Activated T-helper 1 cell treated with Interleukin-2 at 50 U/mL for 16 hours (primary cell): ENCODE results near the gene RASGRF2.

Experiments
- DNase-seq: peaks from one replicate; pipeline ENCODE4 v3.0.0-alpha.2; 2020; ENCODE audit warnings: low read depth

Gene RASGRF2

GRCh38 chr5:81171769-81172168 lies 211.6 kb downstream of the RASGRF2 start:
- no peak for DNase-seq

DNA sequence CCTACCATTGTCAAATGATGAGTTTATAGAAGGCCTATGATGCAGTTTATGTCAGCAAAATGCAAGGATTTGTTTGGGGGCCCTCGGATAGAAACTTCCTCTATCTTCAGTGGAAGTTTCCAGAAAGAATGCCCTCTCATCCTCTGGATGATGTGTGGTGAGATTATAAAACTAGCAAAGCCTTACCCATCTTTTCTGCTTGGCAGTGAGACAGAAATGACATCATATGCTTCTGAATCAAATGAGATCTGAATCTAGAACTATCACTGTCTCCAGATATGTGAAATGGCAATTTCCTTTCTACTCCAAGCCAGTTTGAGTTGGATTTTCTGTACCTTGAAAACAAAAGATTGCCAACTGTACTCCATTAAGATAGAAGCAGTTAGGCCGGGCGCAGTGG lies 212.5 kb downstream of the RASGRF2 start:
- no peak for DNase-seq

- DNase-seq = no peak
These were observed 216.9 kb downstream of the RASGRF2 start for GRCh38 chr5:81177061-81177460.

DNA sequence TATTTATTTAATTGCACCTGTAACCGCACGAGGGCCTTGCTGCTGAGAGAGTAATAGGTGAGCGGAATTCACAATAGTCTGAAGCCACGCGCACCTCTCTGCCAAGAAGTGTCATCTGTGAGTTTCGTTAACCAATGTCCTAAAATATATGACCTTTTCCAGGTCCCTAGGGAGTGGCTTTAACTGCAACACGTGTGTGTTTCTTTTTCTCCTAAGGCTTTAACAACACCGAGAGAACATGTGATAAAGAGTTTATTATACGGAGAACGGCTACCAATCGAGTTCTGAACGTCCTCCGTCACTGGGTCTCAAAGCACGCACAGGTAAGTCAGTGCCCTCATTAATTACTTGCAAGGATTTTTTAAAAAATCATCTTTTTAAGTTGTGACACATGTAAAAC lies 219.8 kb downstream of the RASGRF2 start:
- no peak for DNase-seq

GRCh38 chr5:81180780-81181460 lies 220.8 kb downstream of the RASGRF2 start:
- DNase-seq = no peak

GRCh38 chr5:81181576-81182316 lies 221.6 kb downstream of the RASGRF2 start:
- DNase-seq = no peak

- no peak for DNase-seq
These were observed 222.5 kb downstream of the RASGRF2 start for GRCh38 chr5:81182396-81183390.

- DNase-seq = no peak
These were observed 223.9 kb downstream of the RASGRF2 start for GRCh38 chr5:81183811-81184748.

GRCh38 chr5:81184749-81185110 lies 224.6 kb downstream of the RASGRF2 start:
- DNase-seq = no peak

GRCh38 chr5:81187885-81188284 lies 227.7 kb downstream of the RASGRF2 start:
- DNase-seq = no peak

DNA sequence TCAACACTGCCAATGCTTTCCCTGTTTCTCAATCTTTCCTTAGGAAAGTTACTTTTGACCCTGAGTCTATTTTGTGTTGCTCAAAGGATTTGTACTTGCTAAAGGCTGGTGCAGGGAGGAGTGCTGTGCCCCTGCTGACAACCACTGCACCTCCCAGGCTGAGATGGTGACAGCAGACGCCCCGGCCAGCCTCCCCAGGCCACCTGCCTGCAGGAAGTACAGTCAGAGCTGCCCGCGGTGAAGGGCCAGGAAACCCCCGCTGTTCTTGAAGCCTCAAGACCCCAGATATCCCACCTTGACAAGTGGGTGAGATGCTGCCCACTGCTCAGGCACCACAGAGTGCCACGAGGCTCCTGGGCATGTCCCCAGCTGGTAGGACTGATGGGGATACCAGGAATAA lies 228.8 kb downstream of the RASGRF2 start:
- DNase-seq = no peak

DNA sequence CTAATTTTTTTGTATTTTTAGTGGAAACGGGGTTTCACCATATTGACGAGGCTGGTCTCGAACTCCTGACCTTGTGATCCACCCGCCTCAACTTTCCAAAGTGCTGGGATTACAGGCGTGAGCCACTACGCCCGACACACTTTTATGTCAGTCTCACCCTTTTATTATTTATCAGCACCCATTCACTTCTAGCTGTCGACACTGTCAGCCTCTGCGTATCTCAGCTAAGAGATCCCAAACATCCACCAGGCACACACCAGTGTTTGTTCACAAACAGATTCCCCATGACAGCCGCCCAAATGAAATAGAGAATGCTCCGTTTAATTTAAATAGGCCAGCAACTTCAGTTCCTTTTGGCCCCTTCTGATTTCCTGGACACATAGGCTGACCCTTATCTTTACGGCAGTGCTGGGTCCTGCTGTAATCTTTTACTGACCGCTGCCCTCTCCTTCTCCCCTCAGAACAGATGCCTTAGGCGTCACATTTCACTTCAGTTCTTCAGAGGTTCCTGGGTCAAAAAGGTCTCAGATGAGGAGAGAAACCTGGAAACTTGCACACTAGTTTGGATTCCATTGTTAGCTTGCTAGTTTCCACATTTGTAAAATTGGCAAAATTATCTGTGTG lies 229.8 kb downstream of the RASGRF2 start:
- DNase-seq = no peak

DNA sequence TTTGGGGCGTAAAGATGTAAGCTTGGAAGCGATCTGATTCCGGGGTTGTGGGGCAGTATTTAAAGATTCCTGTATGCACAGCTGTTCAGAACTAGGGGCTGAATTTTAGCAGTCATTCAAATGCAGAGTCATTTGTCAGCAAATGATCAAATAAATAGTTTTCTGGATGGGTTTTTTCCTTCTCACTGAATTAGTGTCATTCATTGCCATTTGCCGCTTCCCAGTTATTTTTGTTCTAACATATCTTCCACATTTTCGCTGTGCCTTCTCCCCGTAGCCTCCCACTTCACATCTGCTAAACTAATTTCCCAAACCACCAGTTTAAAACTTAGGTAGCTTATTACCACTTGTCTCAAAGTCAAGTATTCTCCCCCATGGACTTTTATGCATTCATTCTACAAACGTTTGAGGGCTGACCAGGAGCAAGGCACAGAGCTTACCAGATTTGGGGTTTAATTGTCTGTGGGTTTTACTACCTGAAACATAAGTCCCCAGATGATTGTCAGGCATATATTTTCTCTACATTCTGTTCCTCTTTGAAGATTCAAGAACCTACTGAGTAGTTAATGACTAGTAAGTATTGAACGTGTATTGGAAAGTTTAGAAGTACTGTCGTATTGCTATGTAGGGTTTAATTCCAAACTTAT lies 231.7 kb downstream of the RASGRF2 start:
- no peak for DNase-seq

DNA sequence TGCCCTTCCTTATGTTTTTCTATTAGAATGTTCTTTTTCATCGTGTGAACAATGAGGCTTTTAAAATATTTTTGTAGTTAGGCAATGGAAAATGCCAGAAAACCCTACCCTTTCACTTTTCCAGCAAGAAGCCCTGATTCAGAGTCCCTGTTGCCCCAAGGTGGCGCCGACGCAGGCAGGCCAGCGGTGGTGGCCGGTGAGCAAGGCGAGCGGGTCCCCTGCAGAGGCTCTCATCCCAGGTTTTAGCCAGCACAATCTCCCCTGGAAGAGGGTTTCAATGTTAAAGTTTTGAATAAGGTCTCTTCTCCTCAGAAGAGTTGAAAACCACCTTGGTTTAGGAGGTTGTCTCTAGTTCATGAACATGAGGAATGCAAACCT lies 232.2 kb downstream of the RASGRF2 start:
- no peak for DNase-seq

DNA sequence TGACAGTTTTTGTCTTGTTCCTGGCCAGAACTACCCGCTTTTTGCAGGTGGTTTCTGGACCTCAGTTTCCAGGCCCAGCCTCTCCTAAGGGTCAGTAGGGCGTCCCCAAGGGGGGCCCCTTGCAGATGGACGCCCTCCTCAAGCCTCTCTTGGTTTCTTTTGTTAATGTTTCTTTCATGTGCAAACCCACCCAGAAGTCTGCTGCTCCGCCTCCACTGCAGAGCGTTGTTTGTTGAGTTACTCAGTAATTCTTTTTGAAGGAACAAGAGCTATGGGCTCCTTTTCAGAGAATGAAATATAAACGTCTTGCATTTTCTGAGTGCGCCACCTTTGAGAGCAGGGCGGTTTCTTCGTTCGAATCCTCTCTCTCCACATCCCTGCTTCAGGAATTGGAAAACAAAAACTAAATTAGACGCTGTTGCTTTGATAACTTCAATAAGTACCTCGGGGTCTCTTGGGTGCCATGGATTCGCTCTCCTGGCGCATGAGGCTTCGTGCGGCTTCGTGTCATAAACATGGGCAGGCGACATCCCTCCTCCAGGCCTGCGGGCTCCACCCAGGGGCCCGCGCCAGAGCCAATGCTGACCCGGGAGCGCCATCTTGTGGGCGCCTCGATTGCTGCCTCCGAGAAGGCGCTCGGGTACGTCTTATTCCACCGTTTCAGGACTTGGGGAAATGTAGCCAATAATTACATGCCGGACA lies 234.6 kb downstream of the RASGRF2 start:
- peak; percentile 69 for DNase-seq

DNA sequence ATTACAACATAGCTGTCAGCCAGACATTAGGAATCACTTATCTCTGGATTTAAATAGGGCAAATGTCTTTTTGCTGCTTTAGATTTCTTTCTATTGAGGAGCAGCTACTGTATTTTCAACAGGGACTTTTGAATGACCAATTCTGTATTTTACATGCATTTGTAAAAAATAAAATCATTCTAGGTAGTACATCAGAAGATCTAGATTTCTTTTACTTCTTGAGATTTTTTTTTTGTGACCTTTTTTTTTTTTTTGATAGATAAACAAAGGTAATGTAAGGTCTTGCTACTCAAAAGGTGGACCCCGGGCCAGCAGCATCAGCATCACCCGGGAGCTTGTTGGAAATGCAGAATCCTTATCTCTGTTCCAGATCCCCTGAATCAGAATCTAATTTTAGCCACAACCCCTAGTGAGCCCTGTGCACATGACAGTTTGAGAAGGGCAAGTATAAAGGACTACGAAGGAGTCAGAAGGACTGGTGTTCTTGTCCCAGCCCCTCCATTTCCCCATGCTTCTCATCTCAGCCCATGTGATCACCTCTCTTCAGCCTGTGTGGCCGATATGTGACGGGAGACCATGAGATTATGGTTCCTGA lies 235.3 kb downstream of the RASGRF2 start:
- DNase-seq = no peak

DNA sequence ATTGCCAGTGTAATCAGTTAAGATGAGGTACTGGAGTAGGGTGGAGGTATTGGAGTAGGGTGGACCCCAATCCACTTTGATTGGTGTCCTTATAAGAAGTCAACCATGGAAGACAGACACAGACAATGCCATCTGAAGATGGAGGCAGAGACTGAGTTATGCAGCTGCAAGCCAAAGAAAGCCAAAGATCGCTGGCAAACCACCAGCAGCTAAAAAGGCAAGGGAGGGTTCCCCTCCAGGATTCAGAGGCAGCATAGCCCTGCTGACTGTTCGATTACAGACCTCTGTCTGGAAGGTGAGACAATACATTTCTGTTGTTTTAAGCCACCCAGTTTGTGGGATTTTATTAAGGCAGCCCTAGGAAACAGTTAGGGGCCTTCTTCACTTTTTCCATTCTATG lies 242.5 kb downstream of the RASGRF2 start:
- DNase-seq = no peak

DNA sequence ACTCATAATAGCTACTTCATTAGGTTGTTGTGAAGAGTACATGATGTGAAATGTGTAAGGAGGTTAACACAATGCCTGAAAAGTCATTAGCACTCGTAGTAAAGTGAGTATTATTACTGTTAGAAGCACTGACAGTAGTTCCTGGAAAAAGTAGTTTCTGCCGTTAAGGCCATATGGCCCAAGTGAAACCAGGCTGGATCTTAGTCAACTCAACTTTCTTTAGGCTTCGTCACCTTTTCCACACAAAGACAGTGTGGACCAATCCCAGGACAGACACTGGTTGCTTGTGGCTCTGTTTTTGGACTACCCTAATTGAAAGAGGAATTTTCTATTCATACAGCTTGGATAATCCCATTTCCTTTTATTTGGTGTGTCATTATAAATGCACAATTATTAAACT lies 243.6 kb downstream of the RASGRF2 start:
- DNase-seq = no peak

DNA sequence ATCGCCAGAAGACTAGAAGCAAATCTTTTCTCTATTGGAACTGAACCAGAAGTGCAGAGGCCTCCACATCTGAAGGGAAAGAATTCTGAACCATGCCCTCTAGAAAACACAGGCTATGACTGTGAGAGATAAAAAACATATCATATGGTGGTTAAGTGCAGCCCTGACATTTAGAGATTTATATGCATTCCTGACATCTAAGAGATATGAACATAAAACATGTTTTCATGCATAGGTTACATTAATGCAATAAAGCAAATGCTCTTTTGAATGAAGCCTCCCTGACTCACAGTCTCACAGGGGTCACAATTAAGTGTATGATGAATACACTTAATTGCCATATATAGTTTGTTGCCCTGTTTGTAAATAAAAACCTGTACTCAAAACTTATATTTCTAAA lies 244.0 kb downstream of the RASGRF2 start:
- DNase-seq = no peak

DNA sequence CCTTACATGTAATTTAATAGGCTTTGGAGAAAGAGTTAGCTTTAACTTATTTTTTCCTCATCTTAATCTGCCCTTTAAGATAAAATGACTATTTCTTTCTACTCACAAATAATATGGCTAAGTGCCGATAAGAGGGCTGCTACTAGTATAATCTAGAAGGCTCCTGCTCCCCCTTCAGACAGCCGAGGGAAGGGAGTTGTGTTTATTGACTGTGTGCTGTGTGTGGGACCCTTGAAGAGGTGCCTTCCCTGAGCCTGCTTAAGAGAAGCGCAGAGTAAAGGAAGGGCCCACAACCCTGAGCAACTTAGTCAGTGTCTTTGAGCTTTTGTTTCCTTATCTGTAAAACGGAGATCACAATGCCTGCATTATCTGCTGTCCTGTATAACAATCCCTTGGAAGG lies 244.9 kb downstream of the RASGRF2 start:
- no peak for DNase-seq
